Liver (tissue), 3 donors: ENCODE results near the gene SCYL3.

Experiments used
- CTCF ChIP-seq: fragments of 150-350 bp; IDR thresholded peaks from 2 replicates; pipeline ENCODE4 v1.5.1; 2017; ENCODE audit warnings: improper control_type of control experiment, low read depth, low read length; ENCODE audit not compliant: missing input control
- MAX ChIP-seq: IDR thresholded peaks from 2 replicates; pipeline ENCODE4 v1.6.1; 2016; ENCODE audit warnings: antibody characterized with exemption
- RAD21 ChIP-seq, 2 donors: IDR thresholded peaks; 2 replicates each; pipeline ENCODE4 v1.6.1; 2016; ENCODE audit warnings: antibody characterized with exemption in 2 of 2, mild to moderate bottlenecking in 2 of 2
- REST ChIP-seq: IDR thresholded peaks from 2 replicates; pipeline ENCODE4 v1.6.1; 2016; ENCODE audit warnings: antibody characterized with exemption, mild to moderate bottlenecking
- donor health status: healthy.
- donor health status: healthy.

GRCh38 chr1:169836198-169836597, 57.5 kb downstream of the SCYL3 start:
- TF ChIP-seq CTCF: no peak
- TF ChIP-seq MAX: no peak
- no peak for TF ChIP-seq RAD21 (IDR thresholded peaks at IDR 0.05)
- TF ChIP-seq REST: no peak
